WTC11 (cell line): ENCODE measurements around the gene SLCO1A2. TPM values are rescaled to one million over a fixed set of nuclear protein-coding genes. Genes with fewer than 3 reads are reported as not detected.

ENCODE experiments used
- ATAC-seq: fragments of 200-7000 bp; cut with Tn5 transposase; 2 replicates; pipeline ENCODE4 v1.10.0; 2021; ENCODE audit warnings: mild to moderate bottlenecking, moderate library complexity
- CTCF ChIA-PET: fragments of 300-600 bp; sonication (Branson Sonifier 250); formaldehyde crosslinking; loops from one replicate; lab custom pipeline; 2021; ENCODE audit warnings: antibody characterized with exemption; lab: Charles Lee
- POLR2A ChIA-PET: fragments of 350-600 bp; sonication (Branson Sonifier 250); formaldehyde crosslinking; loops from one replicate; lab custom pipeline; 2021; ENCODE audit warnings: antibody characterized with exemption; lab: Charles Lee
- DNase-seq: peaks from one replicate; pipeline ENCODE4 v3.0.0; 2021; ENCODE audit warnings: low spot score
- H3K27ac Mint-ChIP-seq: 2 replicates; pipeline ENCODE4 v1.8.0; 2021; ENCODE audit warnings: mixed read lengths
- H3K27me3 Mint-ChIP-seq: 2 replicates; pipeline ENCODE4 v1.8.0; 2021; ENCODE audit warnings: low read depth, mild to moderate bottlenecking, moderate library complexity, mixed read lengths
- H3K36me3 Mint-ChIP-seq: 2 replicates; pipeline ENCODE4 v1.8.0; 2021; ENCODE audit warnings: mixed read lengths
- H3K4me1 Mint-ChIP-seq: 2 replicates; pipeline ENCODE4 v1.8.0; 2022; ENCODE audit warnings: mixed read lengths
- H3K4me3 Mint-ChIP-seq: 2 replicates; pipeline ENCODE4 v1.8.0; 2021; ENCODE audit warnings: mild to moderate bottlenecking, moderate library complexity, mixed read lengths
- H3K9me3 Mint-ChIP-seq: 2 replicates; pipeline ENCODE4 v1.8.0; 2021; ENCODE audit warnings: mixed read lengths
- ATF1 ChIP-seq: sonication (generic); formaldehyde crosslinking; IDR thresholded peaks from 2 replicates; pipeline ENCODE4 v1.8.1; 2023; ENCODE audit warnings: mild to moderate bottlenecking, moderate library complexity, missing genetic modification reagents
- ATF6 ChIP-seq: sonication (generic); formaldehyde crosslinking; IDR thresholded peaks from 2 replicates; pipeline ENCODE4 v1.8.1; 2023; ENCODE audit warnings: mild to moderate bottlenecking, missing genetic modification reagents
- CREB1 ChIP-seq: sonication (generic); formaldehyde crosslinking; IDR thresholded peaks from 2 replicates; pipeline ENCODE4 v1.8.0; 2023; ENCODE audit warnings: mild to moderate bottlenecking, missing genetic modification reagents
- ELF4 ChIP-seq: sonication (generic); formaldehyde crosslinking; IDR thresholded peaks from 2 replicates; pipeline ENCODE4 v1.8.1; 2022; ENCODE audit warnings: low read depth, mild to moderate bottlenecking, moderate library complexity, missing genetic modification reagents
- ERG ChIP-seq: fragments of 250-450 bp; sonication (Bioruptor Pico); IDR thresholded peaks from 2 replicates; pipeline ENCODE4 v1.8.0; 2021; ENCODE audit warnings: mild to moderate bottlenecking
- ETV6 ChIP-seq: sonication (generic); formaldehyde crosslinking; IDR thresholded peaks from 2 replicates; pipeline ENCODE4 v1.8.1; 2022; ENCODE audit warnings: mild to moderate bottlenecking, missing genetic modification reagents
- FOXK1 ChIP-seq: sonication (generic); formaldehyde crosslinking; IDR thresholded peaks from 2 replicates; pipeline ENCODE4 v1.8.0; 2022; ENCODE audit warnings: mild to moderate bottlenecking, moderate library complexity, missing genetic modification reagents
- HMGXB4 ChIP-seq: sonication (generic); formaldehyde crosslinking; IDR thresholded peaks from 2 replicates; pipeline ENCODE4 v1.8.1; 2023; ENCODE audit warnings: mild to moderate bottlenecking, moderate library complexity, missing genetic modification reagents
- PRRX2 ChIP-seq: fragments of 250-450 bp; sonication (Bioruptor Pico); IDR thresholded peaks from 2 replicates; pipeline ENCODE4 v1.8.0; 2021; ENCODE audit warnings: mild to moderate bottlenecking
- SP1 ChIP-seq: sonication (generic); formaldehyde crosslinking; conservative IDR thresholded peaks from 2 replicates; pipeline ENCODE4 v1.8.1; 2022; ENCODE audit warnings: missing genetic modification reagents
- TEAD1 ChIP-seq: sonication (generic); formaldehyde crosslinking; IDR thresholded peaks from 2 replicates; pipeline ENCODE4 v1.8.0; 2022; ENCODE audit warnings: mild to moderate bottlenecking, missing genetic modification reagents
- TEAD4 ChIP-seq: sonication (generic); formaldehyde crosslinking; IDR thresholded peaks from 2 replicates; pipeline ENCODE4 v1.8.0; 2022; ENCODE audit warnings: mild to moderate bottlenecking, missing genetic modification reagents
- TP53 ChIP-seq: sonication (generic); formaldehyde crosslinking; IDR thresholded peaks from 2 replicates; pipeline ENCODE4 v1.8.1; 2023; ENCODE audit warnings: mild to moderate bottlenecking, missing genetic modification reagents
- ZBTB21 ChIP-seq: sonication (generic); formaldehyde crosslinking; IDR thresholded peaks from 2 replicates; pipeline ENCODE4 v1.8.1; 2023; ENCODE audit warnings: mild to moderate bottlenecking, missing genetic modification reagents, borderline replicate concordance
- ZNF396 ChIP-seq: fragments of 250-450 bp; sonication (Bioruptor Pico); IDR thresholded peaks from 2 replicates; pipeline ENCODE4 v1.8.0; 2021; ENCODE audit warnings: mild to moderate bottlenecking, moderate library complexity, borderline replicate concordance
- ZNF416 ChIP-seq: fragments of 250-450 bp; sonication (Bioruptor Pico); IDR thresholded peaks from 2 replicates; pipeline ENCODE4 v1.9.0; 2021; ENCODE audit warnings: mild to moderate bottlenecking, inconsistent platforms
- ZNF423 ChIP-seq: fragments of 250-450 bp; sonication (Bioruptor Pico); IDR thresholded peaks from 2 replicates; pipeline ENCODE4 v2.1.2; 2022; ENCODE audit warnings: mild to moderate bottlenecking, moderate library complexity
- total RNA-seq: library from RNA; stranded (reverse); gene quantifications from 3 replicates; pipeline ENCODE4 v1.2.3, GENCODE V29; 2021
- TF ChIP-seq, protein P1 (sequence below): fragments of 250-450 bp; sonication (Bioruptor Pico); IDR thresholded peaks from 2 replicates; pipeline ENCODE4 v1.9.0; 2021; ENCODE audit warnings: mild to moderate bottlenecking
- TF ChIP-seq, protein P2 (sequence below): sonication (generic); formaldehyde crosslinking; IDR thresholded peaks from 2 replicates; pipeline ENCODE4 v1.8.1; 2022; ENCODE audit warnings: mild to moderate bottlenecking, moderate library complexity, missing genetic modification reagents
- TF ChIP-seq, protein P3 (sequence below): sonication (generic); formaldehyde crosslinking; IDR thresholded peaks from 2 replicates; pipeline ENCODE4 v1.8.0; 2023; ENCODE audit warnings: mild to moderate bottlenecking, missing genetic modification reagents

The SLCO1A2 gene
- total RNA-seq, 1 experiment from 2014 or later = 9.9 TPM

DNA sequence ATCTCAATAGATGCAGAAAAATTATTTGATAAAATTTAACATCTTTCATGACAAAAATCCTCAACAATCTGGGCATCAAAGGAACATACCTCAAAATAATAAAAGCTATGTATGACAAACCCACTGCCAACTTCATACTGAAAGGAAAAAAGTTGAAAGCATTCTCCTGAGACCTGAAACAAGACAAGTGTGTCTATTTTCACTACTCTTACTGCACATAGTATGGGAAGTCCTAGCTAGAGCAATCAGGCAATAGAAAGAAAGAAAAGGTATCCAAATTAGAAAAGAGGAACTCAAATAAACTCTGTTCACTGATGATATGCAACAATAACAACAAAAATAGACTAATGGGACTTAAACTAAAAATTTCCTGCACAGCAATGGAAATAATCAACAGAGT is 113.6 kb downstream of the SLCO1A2 start:
- ATAC-seq = no peak
- H3K4me1 Mint-ChIP-seq = peaks cover 3% of the 10 kb centered on the region; the same call in 1 of the 2 replicates

GRCh38 chr12:21220266-21220665 is 114.5 kb downstream of the SLCO1A2 start:
- H3K27ac Mint-ChIP-seq = no peak overlapping the region
- H3K27me3 Mint-ChIP-seq = no peaks in the 10 kb centered on the region
- TF ChIP-seq, protein P1, sequence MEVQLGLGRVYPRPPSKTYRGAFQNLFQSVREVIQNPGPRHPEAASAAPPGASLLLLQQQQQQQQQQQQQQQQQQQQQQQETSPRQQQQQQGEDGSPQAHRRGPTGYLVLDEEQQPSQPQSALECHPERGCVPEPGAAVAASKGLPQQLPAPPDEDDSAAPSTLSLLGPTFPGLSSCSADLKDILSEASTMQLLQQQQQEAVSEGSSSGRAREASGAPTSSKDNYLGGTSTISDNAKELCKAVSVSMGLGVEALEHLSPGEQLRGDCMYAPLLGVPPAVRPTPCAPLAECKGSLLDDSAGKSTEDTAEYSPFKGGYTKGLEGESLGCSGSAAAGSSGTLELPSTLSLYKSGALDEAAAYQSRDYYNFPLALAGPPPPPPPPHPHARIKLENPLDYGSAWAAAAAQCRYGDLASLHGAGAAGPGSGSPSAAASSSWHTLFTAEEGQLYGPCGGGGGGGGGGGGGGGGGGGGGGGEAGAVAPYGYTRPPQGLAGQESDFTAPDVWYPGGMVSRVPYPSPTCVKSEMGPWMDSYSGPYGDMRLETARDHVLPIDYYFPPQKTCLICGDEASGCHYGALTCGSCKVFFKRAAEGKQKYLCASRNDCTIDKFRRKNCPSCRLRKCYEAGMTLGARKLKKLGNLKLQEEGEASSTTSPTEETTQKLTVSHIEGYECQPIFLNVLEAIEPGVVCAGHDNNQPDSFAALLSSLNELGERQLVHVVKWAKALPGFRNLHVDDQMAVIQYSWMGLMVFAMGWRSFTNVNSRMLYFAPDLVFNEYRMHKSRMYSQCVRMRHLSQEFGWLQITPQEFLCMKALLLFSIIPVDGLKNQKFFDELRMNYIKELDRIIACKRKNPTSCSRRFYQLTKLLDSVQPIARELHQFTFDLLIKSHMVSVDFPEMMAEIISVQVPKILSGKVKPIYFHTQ = no peak
- TF ChIP-seq CREB1 (CRISPR knock-in tag) (no peak), HMGXB4 (CRISPR knock-in tag) (no peak), ZNF396 (no peak), TEAD4 (CRISPR knock-in tag) (no peak), ATF6 (no peak), ZNF423 (CRISPR knock-in tag) (no peak), ZBTB21 (CRISPR knock-in tag) (no peak), ERG (CRISPR knock-in tag) (no peak), TP53 (CRISPR knock-in tag) (no peak), ELF4 (CRISPR knock-in tag) (no peak)
- TF ChIP-seq, protein P2, sequence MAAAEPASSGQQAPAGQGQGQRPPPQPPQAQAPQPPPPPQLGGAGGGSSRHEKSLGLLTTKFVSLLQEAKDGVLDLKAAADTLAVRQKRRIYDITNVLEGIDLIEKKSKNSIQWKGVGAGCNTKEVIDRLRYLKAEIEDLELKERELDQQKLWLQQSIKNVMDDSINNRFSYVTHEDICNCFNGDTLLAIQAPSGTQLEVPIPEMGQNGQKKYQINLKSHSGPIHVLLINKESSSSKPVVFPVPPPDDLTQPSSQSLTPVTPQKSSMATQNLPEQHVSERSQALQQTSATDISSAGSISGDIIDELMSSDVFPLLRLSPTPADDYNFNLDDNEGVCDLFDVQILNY = no peak
- ChIA-PET POLR2A (no interaction called here), CTCF (no interaction called here)
- 0 out of 2 replicates have a peak, but pooled peaks cover 4% of the 10 kb centered on the region for H3K9me3 Mint-ChIP-seq
- H3K36me3 Mint-ChIP-seq = no peaks in the 10 kb centered on the region
- DNase-seq (no peak), ATAC-seq (no peak)
- no peak overlapping the region for H3K4me3 Mint-ChIP-seq
- peaks cover 9% of the 10 kb centered on the region for H3K4me1 Mint-ChIP-seq

More for the DNA sequence above, 113.6 kb downstream of the SLCO1A2 start:
- Mint-ChIP-seq H3K27me3 (no peaks in the 10 kb centered on the region), H3K27ac (no peak overlapping the region), H3K36me3 (no peaks in the 10 kb centered on the region), H3K4me3 (no peak overlapping the region), H3K9me3 (no peaks in the 10 kb centered on the region)
- POLR2A ChIA-PET = no interaction called here
- CTCF ChIA-PET = no interaction called here
- TF ChIP-seq TEAD1 (CRISPR knock-in tag) = no peak
- no peak for DNase-seq

DNA sequence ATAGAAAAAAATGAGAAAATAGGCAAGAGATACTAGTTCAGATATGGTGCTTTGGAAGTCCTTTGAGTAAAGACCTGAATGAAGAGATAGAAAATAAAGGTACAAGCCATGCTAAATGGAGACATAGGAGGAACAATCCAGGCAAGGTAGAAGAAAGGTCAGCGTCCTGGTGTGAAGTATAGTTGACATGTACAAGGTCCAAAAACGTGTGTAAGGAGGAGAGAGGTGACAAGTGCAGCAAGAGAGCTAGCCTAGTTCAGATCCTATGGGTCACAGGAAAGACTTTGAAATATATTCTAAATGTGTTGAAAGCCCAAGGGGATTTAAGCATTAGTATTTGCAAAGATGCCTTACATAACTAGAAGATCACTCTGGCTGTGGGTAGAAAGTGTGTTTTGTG is 115.5 kb downstream of the SLCO1A2 start:
- Mint-ChIP-seq H3K4me3 (no peak overlapping the region), H3K36me3 (no peaks in the 10 kb centered on the region; the same call in 1 of the 2 replicates), H3K27ac (no peak overlapping the region), H3K9me3 (0 out of 2 replicates have a peak, but pooled peaks cover 4% of the 10 kb centered on the region), H3K27me3 (no peaks in the 10 kb centered on the region), H3K4me1 (peaks cover 15% of the 10 kb centered on the region)
- no peak for TF ChIP-seq FOXK1
- TF ChIP-seq ATF1 (CRISPR knock-in tag) = no peak
- no peak for TF ChIP-seq TP53 (CRISPR knock-in tag)
- TF ChIP-seq ETV6 = no peak
- TF ChIP-seq SP1 (CRISPR knock-in tag) = no peak
- TF ChIP-seq PRRX2 = no peak
- no peak for TF ChIP-seq ZNF396
- TF ChIP-seq, protein P3, sequence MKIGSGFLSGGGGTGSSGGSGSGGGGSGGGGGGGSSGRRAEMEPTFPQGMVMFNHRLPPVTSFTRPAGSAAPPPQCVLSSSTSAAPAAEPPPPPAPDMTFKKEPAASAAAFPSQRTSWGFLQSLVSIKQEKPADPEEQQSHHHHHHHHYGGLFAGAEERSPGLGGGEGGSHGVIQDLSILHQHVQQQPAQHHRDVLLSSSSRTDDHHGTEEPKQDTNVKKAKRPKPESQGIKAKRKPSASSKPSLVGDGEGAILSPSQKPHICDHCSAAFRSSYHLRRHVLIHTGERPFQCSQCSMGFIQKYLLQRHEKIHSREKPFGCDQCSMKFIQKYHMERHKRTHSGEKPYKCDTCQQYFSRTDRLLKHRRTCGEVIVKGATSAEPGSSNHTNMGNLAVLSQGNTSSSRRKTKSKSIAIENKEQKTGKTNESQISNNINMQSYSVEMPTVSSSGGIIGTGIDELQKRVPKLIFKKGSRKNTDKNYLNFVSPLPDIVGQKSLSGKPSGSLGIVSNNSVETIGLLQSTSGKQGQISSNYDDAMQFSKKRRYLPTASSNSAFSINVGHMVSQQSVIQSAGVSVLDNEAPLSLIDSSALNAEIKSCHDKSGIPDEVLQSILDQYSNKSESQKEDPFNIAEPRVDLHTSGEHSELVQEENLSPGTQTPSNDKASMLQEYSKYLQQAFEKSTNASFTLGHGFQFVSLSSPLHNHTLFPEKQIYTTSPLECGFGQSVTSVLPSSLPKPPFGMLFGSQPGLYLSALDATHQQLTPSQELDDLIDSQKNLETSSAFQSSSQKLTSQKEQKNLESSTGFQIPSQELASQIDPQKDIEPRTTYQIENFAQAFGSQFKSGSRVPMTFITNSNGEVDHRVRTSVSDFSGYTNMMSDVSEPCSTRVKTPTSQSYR = no peak
- TF ChIP-seq ZNF416 (CRISPR knock-in tag) = no peak
- POLR2A ChIA-PET = no interaction called here
- DNase-seq (no peak), ATAC-seq (no peak)
- CTCF ChIA-PET = interaction anchor here (0.9 kb wide), 1 partner anchor 29 kb away, joined by 3 read pairs; no protein-coding TSS in a partner anchor
